GM18861 (cell line): ENCODE measurements around the gene WASF3.
"Not testable (repeated sequence)": the region's sequence is repeated elsewhere in the genome, so short reads cannot be mapped to it uniquely, and the experiment has no call there.

Experiments used
- ATAC-seq: cut with Tn5 transposase; IDR thresholded peaks from one replicate; pipeline ENCODE4 v1.9.1; 2021; ENCODE audit not compliant: unreplicated experiment

WASF3 gene

DNA sequence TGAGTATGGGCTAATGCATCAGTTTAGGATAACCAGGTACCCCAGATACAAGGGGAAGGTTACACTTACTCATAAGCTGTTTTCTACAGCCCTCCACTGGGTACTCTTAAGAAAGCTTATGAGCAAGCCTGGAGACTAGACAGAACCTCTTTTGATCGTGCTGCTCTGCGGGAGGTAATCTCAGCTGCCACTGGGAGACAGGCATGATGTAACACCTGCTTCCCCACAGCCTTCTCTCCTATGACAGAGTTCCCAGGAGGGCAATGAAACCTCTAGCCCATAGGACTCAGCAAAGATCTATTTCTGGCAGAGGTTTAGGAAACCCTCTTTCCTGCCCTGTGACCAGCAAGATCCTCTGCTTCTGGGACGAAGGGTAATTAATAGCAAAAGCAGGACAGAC is 65.6 kb downstream of the WASF3 start:
- no peak for ATAC-seq

DNA sequence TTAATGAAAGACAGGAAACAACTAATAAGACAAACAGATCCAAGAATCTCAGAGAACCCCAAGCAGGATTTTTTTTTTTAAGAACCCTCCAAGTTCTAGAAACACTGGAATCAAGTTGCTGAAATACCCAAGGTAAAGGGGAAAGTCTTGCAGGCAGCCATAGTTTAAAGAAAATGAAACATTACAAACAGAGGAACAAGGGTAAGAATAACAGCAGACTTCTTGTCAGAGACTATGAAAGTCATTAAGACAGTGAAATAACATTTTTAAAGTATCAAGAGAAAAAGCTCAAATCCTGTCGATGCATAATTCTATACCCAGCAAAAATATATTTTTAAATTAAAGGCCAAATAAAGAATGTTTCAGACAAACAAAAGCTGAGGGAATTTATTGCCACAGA is 67.1 kb downstream of the WASF3 start:
- ATAC-seq = no peak

DNA sequence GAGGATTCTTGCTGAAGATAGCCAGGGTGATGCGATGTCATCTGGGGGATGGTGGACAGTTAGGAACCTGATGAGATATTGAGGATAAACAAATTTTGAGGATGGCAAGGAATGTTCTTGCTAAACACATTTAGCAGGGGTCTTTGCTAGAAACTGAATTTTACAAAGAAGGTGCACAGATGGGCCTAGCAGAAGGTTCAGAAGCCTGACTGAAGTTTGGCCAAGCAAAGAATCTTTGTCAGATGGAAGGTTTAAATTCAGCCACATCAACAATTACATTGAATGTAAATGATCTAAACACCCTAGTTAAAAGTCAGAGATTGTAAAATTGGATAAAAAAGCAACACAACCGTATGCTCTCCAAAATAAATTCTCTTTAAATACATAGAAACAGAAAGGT is 68.8 kb downstream of the WASF3 start:
- no peak for ATAC-seq

DNA sequence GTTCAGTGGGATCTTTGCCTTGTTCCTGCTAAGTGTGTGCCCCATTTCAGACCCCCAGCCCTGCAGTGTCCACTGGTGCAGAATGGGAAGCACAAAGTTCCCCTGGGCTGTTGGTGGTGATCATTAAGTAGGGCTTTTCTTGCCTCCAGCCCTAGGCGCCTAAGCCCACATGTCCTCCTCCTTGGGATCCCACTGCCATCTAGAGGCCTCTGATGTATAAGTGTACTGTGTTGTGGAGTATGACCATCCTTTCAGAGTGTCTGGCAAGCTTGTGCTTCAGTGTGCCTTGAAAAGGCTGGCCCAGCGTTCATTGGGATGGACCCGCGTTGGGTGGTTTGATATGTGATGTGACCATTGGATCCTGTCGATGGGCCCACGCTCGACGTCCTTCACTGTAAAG is 71.2 kb downstream of the WASF3 start:
- ATAC-seq = no peak

DNA sequence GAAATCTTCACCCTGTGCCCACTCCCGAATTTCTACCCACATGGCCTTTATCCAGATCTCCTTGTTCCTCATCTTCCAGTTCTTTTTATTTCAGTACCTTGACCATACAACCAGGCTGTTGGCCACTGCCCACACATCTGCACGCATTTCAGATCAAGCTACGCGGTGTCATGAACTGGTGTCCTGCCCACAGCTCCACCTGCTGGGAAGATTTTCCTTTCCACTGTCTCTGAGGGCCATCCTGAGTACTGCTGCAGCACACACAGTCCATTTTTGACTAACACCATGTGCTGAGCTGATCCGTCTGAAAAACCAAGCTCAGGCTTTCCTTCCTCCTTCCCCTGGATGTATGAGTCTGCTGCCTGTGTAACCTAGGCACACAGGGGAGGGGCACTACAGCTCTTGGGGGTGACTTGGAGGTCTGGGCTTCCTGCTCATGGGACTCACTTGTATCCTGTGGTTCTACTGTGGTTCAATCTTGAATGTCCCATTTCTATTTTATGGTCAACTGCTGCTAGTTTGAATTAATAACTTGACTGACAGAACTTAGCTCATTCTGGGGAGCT is 71.9 kb downstream of the WASF3 start:
- ATAC-seq = no peak

DNA sequence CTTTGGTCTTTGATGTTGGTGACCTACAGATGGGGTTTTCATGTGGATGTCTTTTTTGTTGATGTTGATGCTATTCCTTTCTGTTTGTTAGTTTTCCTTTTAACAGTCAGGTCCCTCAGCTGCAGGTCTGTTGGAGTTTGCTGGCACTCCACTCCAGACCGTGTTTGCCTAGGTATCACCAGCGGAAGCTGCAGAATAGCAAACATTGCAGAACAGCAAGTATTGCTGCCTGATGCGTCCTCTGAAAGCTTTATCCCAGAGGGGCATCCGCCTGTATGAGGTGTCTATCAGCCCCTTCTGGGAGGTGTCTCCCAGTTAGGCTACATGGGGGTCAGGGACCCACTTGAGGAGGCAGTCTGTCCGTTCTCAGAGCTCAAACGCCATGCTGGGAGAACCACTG is 78.2 kb downstream of the WASF3 start:
- ATAC-seq = not testable (repeated sequence)

DNA sequence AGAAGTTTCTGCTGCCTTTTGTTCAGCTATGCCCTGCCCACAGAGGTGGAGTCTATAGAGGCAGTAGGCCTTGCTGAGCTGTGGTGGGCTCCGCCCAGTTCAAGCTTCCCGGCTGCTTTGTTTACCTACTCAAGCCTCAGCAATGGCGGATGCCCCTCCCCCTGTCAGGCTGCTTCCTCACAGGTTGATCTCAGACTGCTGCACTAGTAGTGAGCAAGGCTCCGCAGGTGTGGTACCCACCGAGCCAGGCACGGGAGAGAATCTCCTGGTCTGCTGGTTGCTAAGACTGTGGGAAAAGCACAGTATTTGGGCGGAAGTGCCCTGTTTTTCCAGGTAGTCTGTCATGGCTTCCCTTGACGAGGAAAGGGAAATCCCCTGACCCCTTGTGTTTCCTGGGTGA is 78.6 kb downstream of the WASF3 start:
- ATAC-seq = not testable (repeated sequence)

DNA sequence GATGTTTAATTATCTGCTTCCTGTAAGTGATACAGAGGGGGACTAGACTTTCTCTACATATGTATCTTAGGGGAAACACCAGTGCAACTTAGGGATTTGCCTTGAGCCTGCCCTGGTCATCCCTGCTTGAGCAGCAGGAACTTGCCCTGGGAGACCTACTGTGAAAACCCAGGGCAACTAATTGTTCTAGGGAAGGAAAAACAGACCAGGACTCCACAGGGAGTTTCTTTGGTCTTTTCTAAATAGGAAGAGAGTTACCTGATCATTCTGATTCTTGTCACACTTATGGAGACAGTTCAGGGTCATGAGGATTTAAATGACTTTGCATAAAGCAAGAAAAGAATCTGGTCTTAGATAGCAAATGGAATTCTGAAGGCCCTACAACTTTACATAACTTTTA is 89.1 kb downstream of the WASF3 start:
- ATAC-seq = no peak

DNA sequence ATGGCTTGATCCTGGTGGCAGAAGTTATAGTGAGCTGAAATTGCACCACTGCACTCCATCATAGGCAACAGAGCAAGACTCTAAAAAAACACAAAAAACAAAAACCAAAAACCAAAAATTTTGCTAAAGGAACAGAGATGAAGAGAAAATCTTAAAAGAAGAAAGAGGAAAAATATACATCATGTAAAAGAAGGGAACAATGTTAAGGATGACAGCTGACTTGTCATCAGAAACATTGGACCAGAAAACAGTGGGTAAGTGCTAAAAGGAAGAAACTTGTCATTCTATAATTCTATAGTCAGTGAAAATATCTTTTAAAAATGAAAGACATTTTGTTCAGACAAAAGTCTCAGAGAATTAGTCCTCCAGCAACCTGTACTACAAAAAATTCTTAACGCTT is 93.8 kb downstream of the WASF3 start:
- no peak for ATAC-seq

DNA sequence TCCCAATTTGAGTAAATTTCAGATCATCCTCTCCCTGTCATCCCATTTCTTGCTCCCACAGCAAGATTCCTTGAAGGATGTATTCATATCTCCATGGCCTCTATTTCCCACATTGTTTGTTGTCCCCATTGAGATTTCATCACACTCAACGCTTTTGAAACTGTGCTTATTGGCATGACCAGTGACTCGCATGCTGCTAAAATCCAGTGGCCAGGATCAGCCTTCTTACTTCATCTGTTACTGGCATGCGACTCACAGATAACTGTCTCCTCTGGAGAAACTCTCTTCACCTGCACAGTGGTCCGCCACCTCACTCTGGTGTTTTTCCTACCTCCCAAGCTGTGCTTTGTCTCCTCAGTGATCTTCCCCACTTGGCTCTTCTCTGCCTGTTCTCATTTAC is 95.8 kb downstream of the WASF3 start:
- ATAC-seq = no peak

DNA sequence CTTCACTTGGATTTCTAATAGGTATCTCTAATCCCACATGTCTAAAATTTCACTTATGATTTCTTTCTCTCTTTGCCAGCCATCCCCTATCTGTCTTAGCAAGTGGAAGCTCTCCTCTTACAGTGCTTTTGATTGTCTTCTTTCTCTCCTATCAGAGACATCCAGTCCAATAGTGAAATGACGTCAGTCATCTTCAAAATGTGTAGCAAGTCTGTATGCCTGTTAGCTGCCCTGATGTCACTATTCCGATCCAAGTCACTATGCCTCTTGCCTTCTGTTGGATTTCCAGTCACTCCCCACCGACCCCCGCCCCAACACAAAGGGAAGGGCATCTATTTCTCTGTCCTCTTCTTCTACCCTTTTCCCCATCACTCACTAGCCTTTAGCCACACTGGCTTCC is 96.4 kb downstream of the WASF3 start:
- no peak for ATAC-seq

DNA sequence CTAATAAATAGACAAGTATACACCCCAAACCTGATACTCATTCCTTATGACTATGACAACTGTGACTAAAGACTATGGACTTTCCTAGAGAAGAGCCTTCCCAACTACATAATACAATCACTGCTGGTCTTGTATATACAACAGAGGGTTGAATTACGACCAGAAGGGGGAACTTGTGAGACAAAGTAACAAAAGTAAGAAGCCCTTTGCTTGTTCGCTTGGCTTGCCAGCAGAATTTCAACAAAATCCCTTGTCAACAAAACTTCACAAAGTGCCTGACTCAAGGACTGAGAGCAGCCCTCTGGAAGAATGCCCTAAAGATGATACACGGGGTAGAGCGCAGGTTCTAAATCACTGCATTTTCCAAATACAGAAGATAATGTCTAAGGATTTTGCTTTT is 99.4 kb downstream of the WASF3 start:
- no peak for ATAC-seq

DNA sequence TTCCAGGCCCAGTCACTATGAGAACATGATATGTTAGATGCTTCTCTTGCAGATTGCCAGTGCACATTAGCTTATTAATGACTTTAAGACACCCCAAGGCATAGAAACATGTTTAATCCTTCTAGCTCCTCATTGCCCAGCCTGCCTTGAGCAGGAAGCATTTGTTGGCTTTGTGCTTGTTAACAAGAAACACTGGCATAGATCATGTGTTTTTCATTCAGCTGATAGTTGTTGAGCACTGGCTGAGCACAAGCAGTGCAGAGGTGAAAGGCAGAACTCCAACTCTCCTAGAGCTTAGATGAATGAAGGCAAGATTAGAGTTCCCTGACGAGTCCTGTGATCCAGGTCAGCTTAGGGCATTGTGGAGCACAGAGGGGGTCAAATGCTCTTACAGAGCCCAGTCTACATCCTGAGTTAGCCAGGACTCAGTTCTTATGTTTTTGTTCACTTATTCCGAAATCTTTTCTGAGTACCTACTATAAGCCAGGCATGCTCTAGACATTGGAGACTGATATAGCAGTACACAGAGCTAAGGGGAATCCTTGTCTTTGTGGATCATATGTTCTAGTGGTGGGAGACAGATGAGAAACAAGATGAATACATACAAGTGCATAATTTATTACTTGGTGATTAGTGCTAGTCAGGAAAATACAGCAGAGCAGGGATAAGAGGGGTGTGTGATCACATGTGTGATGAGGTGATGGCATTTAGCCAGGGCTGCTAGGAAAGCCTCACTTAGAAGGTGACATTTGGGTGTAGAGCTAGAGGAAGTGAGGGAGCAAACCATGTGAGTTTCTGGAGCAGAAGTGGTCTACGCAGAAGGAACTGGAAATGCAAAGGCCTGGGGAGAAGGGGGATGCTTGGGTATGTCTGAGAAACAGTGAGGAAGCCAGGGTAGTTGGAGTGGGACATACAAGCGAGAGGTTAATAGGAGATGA is 101.2 kb downstream of the WASF3 start:
- ATAC-seq = no peak

DNA sequence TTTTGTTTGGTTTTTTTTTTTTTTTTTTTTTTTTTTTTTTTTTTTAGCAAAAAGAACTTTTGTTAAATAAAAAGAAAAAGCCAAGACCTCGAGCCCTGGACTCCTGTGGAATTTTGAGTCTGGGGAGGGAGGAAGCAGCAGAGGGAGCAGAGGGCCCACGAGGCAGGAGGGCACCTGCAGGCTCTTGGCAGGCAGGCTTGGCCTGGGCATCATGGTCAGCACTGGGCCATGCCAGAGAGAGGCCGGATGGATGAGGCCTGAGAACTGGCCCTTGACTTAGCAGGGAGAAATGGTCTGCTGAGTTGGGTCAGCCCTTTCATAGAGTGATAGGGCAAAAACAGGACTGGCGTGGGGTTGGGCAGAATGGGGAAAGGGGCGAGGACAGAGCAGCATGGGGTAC is 102.7 kb downstream of the WASF3 start:
- no peak for ATAC-seq

DNA sequence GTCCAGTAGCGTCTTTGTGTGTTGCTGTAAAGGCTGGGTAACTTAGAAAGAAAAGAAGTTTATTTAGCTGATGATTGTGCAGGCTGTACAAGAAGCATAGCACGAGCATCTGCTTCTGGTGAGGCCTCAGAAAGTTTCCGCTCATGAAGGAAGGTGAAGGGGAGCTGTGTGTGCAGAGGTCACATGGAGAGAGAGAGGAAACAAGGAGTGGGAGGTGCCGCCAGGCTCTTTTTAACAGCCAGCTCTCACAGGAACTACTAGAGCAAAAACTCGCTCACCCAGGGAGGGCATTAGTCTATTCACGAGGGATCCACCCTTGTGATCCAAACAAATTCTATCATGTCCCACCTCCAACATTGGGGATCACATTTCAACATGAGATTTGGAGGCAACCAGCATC is 103.3 kb downstream of the WASF3 start:
- no peak for ATAC-seq

DNA sequence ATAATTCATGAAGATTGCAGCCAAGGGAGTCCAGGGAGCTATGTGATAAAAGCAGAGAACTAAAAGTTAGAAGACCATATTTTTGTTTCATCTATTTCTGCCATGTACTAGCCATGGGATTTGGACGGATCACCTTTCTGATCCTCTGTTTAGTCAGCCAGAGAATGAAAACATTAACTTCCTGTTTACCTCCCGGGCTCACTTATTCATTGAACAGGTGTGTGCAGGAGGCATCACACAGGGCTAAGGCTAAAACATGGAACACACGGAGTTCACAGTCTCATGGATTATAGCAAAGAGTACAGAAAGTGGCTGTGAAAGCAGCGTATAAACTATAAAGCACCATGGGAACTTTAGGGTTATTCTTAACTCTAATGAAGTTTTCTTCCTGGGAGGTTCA is 106.3 kb downstream of the WASF3 start:
- ATAC-seq = no peak

DNA sequence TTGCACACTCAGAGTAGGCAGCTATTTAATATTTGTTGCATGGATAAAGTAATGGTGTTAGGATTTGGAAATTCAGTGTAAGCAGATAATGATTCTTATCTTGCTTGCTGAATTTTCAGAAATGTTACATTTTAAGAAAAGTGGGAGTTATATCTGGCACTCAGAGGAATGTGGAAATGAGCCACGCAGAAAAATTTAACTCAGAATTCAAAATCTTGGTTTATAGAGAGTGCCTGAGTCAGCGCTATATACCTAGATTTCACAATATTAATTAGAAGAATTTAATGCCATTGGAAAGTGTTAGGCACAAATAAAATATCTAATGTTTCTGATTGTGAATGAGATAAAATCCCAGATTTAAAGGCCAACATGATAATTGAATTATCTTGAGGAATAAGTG is 106.8 kb downstream of the WASF3 start:
- no peak for ATAC-seq

DNA sequence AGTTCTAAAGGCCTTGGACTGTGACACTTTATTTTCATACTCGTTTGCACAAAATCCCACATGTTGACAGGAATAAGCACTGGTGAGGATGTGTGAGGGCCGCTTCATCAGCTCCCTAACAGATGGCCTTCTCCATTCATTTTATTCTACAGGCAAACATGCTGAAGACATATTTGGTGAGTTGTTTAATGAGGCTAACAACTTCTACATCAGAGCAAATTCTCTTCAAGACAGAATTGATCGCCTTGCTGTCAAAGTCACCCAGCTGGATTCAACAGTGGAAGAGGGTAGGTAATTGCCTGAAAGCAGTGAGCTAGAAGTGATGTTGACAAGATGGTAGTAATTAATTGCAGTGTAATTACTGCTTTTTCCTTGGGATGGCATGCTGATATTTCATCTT is 107.4 kb downstream of the WASF3 start:
- ATAC-seq = no peak

DNA sequence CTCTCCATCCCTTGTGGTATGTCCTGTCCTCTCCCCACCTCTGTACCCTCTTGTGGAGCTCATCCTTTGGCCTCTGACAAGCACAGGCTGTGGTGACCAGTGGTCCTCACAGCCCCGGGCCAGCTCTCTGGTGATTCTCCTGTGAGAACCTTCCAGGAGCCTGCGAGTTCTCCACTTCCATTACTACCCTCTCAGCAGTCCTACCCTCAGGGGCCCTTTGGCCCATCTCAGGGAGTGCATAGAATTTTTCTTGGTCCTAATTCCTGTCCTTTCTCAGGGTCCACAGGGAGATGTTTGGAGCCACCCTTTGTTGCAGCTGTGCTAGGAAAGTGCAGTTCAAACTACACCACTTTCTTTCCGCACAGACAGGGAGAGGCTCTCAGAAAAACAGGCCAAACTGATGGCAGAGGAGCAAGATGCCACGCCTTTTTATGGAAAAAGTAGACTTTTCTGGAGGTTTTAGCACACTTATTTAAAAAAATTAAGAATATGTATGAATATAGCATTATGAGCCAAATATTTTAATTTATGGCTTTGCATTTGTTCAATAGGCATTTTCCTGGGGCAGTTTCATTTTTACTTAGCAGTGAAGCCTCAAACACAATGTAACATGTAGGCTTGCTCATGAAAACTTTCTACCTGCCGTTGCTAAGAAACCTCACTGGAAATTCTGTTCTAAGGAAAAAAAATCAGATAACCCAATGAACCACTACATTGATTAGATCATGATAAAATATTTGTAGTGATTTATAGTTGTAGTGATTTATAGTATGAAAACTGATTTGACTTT is 111.1 kb downstream of the WASF3 start:
- ATAC-seq = no peak

DNA sequence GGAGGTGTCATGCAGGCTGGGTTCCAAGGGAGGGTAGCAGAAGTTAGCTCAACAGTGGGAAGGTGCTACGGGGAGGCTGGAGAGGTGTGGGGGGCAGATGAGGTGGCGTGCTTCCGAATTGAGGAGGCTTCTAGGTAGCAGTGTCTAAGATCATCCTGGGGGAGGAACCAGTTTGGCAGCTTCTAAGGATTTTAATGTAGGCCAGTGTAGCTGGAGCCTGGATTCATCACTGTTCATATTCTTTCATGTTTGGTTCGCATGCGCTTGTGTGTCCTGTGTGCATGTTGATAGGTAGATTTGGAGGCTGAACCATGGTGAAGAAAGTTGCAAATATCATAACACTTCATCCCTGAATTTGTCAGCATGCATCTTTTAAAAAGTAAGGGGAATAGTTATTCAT is 116.4 kb downstream of the WASF3 start:
- no peak for ATAC-seq

DNA sequence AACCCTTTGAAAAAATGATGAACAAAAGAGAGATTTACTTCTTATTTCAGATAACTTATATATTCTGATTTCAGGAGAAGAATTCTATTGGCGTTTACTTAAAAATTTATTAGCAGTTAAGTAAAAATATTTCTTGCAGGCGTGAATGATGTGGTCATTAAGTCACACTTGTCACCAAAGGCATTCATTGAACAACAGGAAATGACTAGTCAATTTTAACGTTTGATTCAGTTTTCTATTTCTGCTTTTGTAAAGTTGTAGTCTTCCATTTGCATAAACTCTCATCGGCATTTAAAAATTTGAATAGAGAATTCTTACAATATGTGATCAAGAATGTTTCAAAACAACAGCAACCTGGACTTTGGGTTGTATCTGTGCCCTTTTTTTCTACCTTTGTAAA is 119.7 kb downstream of the WASF3 start:
- ATAC-seq = no peak

DNA sequence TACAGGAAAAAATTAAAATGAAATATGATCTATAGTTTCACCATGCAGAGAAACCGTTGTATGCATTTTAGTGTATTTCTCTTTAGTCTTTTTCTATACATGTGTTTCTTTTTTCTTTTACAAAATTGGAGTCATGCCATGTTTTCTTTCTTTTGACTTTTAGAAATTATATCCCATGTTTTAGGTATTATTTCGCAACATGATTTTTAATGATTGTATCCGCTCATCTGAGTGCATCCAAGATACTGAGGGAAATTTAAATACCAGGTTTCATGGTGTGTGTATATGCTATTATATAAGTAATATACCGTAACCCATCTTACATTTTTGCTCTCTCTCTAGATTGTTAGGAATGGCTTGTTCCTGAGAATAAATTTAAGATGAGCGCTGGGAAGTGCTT is 120.8 kb downstream of the WASF3 start:
- ATAC-seq = no peak
